SK-N-SH (cell line): Measurements from ENCODE around the gene ZDHHC5. TPM values are rescaled to one million over a fixed set of nuclear protein-coding genes. Genes with fewer than 3 reads are reported as not detected.

Experiments
- CTCF ChIA-PET: fragments of 300-600, 350-600 bp; formaldehyde crosslinking; extraction: SDS; loops from one replicate; lab custom pipeline; 2021; lab: Yijun Ruan, JAX
- POLR2A ChIA-PET: fragments of 350-600 bp; sonication (Branson Sonifier 250); formaldehyde crosslinking; extraction: SDS; loops from one replicate; lab custom pipeline; 2020; ENCODE audit warnings: antibody characterized with exemption, inconsistent platforms; lab: Yijun Ruan, JAX
- DNase-seq: peaks from one replicate; pipeline ENCODE4 v3.0.0; 2012
- H2AFZ ChIP-seq: fragments of 200-600 bp; sonication (generic); 2 replicates; pipeline ENCODE4 v1.8.1; 2016; ENCODE audit warnings: antibody characterized with exemption, mild to moderate bottlenecking, low read depth
- H3F3A ChIP-seq: fragments of 200-600 bp; sonication (generic); replicated peaks from 2 replicates; pipeline ENCODE3; 2016; ENCODE audit warnings: antibody characterized with exemption, mild to moderate bottlenecking; ENCODE audit not compliant: insufficient read depth
- H3K27ac ChIP-seq, 2 experiments: fragments of 200-500 bp in 1 of 2; fragments of 200-600 bp in 1 of 2; sonication (Bioruptor generic) in 1 of 2; sonication (generic), shearing (Covaris generic) in 1 of 2; 2 replicates each; pipeline versions ENCODE4 v1.5.1 to v1.6.1; 2014 to 2016; ENCODE audit warnings: low read depth in 2 of 2, inconsistent platforms in 1 of 2, low read length in 1 of 2, mild to moderate bottlenecking in 1 of 2, mixed read lengths in 1 of 2
- H3K27me3 ChIP-seq: fragments of 200-600 bp; sonication (generic), shearing (Covaris generic); 2 replicates; pipeline ENCODE4 v1.6.1; 2016; ENCODE audit warnings: mixed run types; ENCODE audit not compliant: insufficient read depth
- H3K36me3 ChIP-seq, 2 experiments: fragments of 200-500 bp in 1 of 2; fragments of 200-600 bp in 1 of 2; sonication (Bioruptor generic) in 1 of 2; sonication (generic) in 1 of 2; replicated peaks in 1 of 2; 2 replicates each; pipeline versions ENCODE3 to v1.5.1; 2014 to 2016; ENCODE audit warnings: low read length in 1 of 2, mild to moderate bottlenecking in 1 of 2; ENCODE audit not compliant: insufficient read depth in 2 of 2, control insufficient read depth in 1 of 2
- H3K4me1 ChIP-seq, 2 experiments: fragments of 200-500 bp in 1 of 2; fragments of 200-600 bp in 1 of 2; sonication (Bioruptor generic) in 1 of 2; sonication (generic), shearing (Covaris generic) in 1 of 2; 2 replicates each; pipeline versions ENCODE4 v1.5.1 to v1.6.1; 2014 to 2016; ENCODE audit warnings: low read depth in 1 of 2, low read length in 1 of 2, mixed run types in 1 of 2; ENCODE audit not compliant: insufficient read depth in 2 of 2, control insufficient read depth in 1 of 2
- H3K4me2 ChIP-seq: fragments of 200-600 bp; sonication (generic), shearing (Covaris generic); 2 replicates; pipeline ENCODE4 v1.6.1; 2017; ENCODE audit warnings: mixed run types
- H3K4me3 ChIP-seq, 2 experiments: fragments of 200-500 bp in 1 of 2; fragments of 200-600 bp in 1 of 2; sonication (Bioruptor generic) in 1 of 2; sonication (generic), shearing (Covaris generic) in 1 of 2; 2 replicates each; pipeline versions ENCODE4 v1.5.1 to v1.8.1; 2014 to 2016; ENCODE audit warnings: low read depth in 2 of 2, inconsistent platforms in 1 of 2, low read length in 1 of 2, mild to moderate bottlenecking in 1 of 2, mixed read lengths in 1 of 2, moderate library complexity in 1 of 2
- H3K79me2 ChIP-seq: fragments of 200-600 bp; sonication (generic); 2 replicates; pipeline ENCODE4 v1.8.1; 2017; ENCODE audit warnings: mild to moderate bottlenecking; ENCODE audit not compliant: insufficient read depth
- H3K9ac ChIP-seq: fragments of 200-600 bp; sonication (generic); 2 replicates; pipeline ENCODE4 v1.6.1; 2017; ENCODE audit warnings: mixed run types
- H3K9me2 ChIP-seq: fragments of 200-600 bp; sonication (generic); 2 replicates; pipeline ENCODE4 v1.6.1; 2017; ENCODE audit warnings: mixed run types
- H3K9me3 ChIP-seq: fragments of 200-600 bp; sonication (generic); 2 replicates; pipeline ENCODE4 v1.6.1; 2017; ENCODE audit warnings: mixed run types, mild to moderate bottlenecking, moderate library complexity
- H4K20me1 ChIP-seq: fragments of 200-600 bp; sonication (generic); 2 replicates; pipeline ENCODE4 v1.6.1; 2017; ENCODE audit warnings: mild to moderate bottlenecking, mixed run types; ENCODE audit not compliant: insufficient read depth
- CHD2 ChIP-seq: fragments of 150-350 bp; IDR thresholded peaks from 2 replicates; pipeline ENCODE4 v1.6.1; 2018; ENCODE audit warnings: low read length; ENCODE audit not compliant: partially characterized antibody
- EZH2phosphoT487 ChIP-seq: fragments of 200-600 bp; sonication (generic); IDR thresholded peaks from 2 replicates; pipeline ENCODE4 v1.6.1; 2017; ENCODE audit warnings: low read depth, mixed run types, mild to moderate bottlenecking, antibody characterized with exemption, moderate library complexity, borderline replicate concordance
- FOSL2 ChIP-seq: IDR thresholded peaks from 2 replicates; pipeline ENCODE4 v1.4.0; 2012; ENCODE audit warnings: low read depth, mild to moderate bottlenecking, moderate library complexity, borderline replicate concordance
- FOXM1 ChIP-seq: IDR thresholded peaks from 2 replicates; pipeline ENCODE4 v1.4.0; 2012; ENCODE audit warnings: low read depth, mild to moderate bottlenecking
- JUND ChIP-seq: IDR thresholded peaks from 2 replicates; pipeline ENCODE4 v1.4.0; 2012
- MXI1 ChIP-seq: IDR thresholded peaks from 2 replicates; pipeline ENCODE4 v1.6.1; 2012; ENCODE audit warnings: mild to moderate bottlenecking, low read depth, low read length, improper control_type of control experiment
- NRF1 ChIP-seq: IDR thresholded peaks from 2 replicates; pipeline ENCODE4 v1.6.1; 2012; ENCODE audit warnings: low read depth, mild to moderate bottlenecking, low read length
- RAD21 ChIP-seq: IDR thresholded peaks from 2 replicates; pipeline ENCODE4 v1.6.1; 2012; ENCODE audit warnings: mild to moderate bottlenecking, low read length
- RCOR1 ChIP-seq: fragments of 150-350 bp; IDR thresholded peaks from 2 replicates; pipeline ENCODE4 v1.6.1; 2017; ENCODE audit warnings: antibody characterized with exemption, low read length
- SMC3 ChIP-seq: IDR thresholded peaks from 2 replicates; pipeline ENCODE4 v1.6.1; 2012; ENCODE audit warnings: low read depth, low read length, improper control_type of control experiment
- TAF1 ChIP-seq: IDR thresholded peaks from 2 replicates; pipeline ENCODE4 v1.6.1; 2012; ENCODE audit warnings: low read depth, mild to moderate bottlenecking, low read length, moderate library complexity, borderline replicate concordance
- TCF12 ChIP-seq: IDR thresholded peaks from 2 replicates; pipeline ENCODE4 v1.4.0; 2012
- YY1 ChIP-seq: IDR thresholded peaks from 2 replicates; pipeline ENCODE4 v1.4.0; 2012; ENCODE audit warnings: low read depth, mild to moderate bottlenecking
- WGBS: methylation state at CpG from one replicate; pipeline ENCODE4 v1.1.6; 2017; ENCODE audit warnings: low lambda C conversion rate; 5-methylcytosine and 5-hydroxymethylcytosine counted together
- polyA plus RNA-seq, 3 experiments: library from polyadenylated mRNA; depleted of rRNA; stranded (reverse); fragments of >200 nt; gene quantifications; 2 replicates each; pipeline ENCODE4 v1.2.3, GENCODE V29; 2012
- TF ChIP-seq, protein P1 (sequence below): fragments of 200-600 bp; sonication (generic); IDR thresholded peaks from 2 replicates; pipeline ENCODE4 v1.6.1; 2017; ENCODE audit warnings: antibody characterized with exemption, mild to moderate bottlenecking, moderate library complexity
- TF ChIP-seq, protein P2 (sequence below): fragments of 150-350 bp; IDR thresholded peaks from 2 replicates; pipeline ENCODE4 v1.6.1; 2016; ENCODE audit warnings: mild to moderate bottlenecking, low read depth, low read length
- TF ChIP-seq, protein P3 (sequence below): IDR thresholded peaks from 2 replicates; pipeline ENCODE4 v1.4.0; 2012; ENCODE audit warnings: low read depth
- TF ChIP-seq, protein P4 (sequence below): IDR thresholded peaks from 2 replicates; pipeline ENCODE4 v1.4.0; 2012; ENCODE audit warnings: low read depth, borderline replicate concordance

Gene ZDHHC5
- polyA plus RNA-seq, 1 of the 3 experiments (the other 2 are of a cell fraction) = 46.6 TPM

DNA sequence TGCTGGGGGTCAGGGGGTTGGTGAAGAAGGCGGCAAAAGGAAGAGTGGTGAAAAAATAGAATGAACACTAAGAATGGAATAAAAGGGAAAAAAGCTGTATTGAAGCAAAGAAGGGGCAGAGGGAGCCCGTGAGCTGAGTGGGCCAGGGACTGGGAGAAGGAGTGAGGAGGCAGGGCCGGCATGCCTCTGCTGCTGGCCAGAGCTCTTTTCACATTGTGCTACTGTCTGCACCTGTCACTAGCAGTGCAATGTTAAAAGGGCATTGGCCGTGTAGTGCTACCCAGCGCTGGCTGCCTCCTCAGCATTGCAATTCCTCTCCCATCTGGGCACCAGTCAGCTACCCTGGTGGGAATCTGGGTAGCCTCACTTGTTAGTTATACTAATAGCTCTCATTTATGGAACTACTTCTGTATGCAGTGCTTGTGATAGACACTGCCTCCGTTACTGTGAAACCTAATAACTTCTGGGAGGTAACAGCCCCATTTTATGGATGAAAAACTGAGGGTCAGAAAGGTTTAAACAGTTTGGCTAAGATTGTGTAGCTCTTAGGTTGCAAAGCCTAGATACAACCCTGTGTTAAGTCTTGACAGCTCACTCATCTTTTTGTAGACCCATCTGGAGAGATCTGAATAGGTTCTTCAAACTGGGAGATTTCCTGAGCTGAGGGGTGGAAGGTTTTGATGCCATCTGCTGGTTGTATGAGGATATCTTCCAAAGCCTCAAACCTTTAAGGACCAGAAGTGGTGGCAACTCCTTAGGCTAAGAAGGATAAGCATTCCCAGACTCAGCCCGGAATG, 26.7 kb upstream of the ZDHHC5 start:
- Histone ChIP-seq H3K4me3 (peak overlapping the region in 1 of 2 experiments; percentile 99; a peak in 1 of 4 replicates), H3K9me2 (no peaks in the 10 kb centered on the region), H3K27me3 (no peaks in the 10 kb centered on the region), H3K79me2 (peaks cover 52% of the 10 kb centered on the region), H3K9me3 (no peaks in the 10 kb centered on the region), H2AFZ (no peak overlapping the region), H3K9ac (no peak overlapping the region), H3K4me2 (peak overlapping the region; percentile 99), H3K4me1 (peaks cover 14 to 23% of the 10 kb centered on the region in 2 experiments; a peak in 3 of 4 replicates), H3F3A (peaks cover 13% of the 10 kb centered on the region), H3K27ac (no peak overlapping the region), H4K20me1 (peaks cover 45% of the 10 kb centered on the region), H3K36me3 (peaks cover 0 to 3% of the 10 kb centered on the region in 2 experiments)
- TF ChIP-seq NRF1 (no peak), RAD21 (peak; percentile 66), JUND (no peak), FOXM1 (no peak), TCF12 (no peak), CHD2 (no peak), RCOR1 (no peak), YY1 (no peak), SMC3 (peak; percentile 66)
- TF ChIP-seq, protein P1, sequence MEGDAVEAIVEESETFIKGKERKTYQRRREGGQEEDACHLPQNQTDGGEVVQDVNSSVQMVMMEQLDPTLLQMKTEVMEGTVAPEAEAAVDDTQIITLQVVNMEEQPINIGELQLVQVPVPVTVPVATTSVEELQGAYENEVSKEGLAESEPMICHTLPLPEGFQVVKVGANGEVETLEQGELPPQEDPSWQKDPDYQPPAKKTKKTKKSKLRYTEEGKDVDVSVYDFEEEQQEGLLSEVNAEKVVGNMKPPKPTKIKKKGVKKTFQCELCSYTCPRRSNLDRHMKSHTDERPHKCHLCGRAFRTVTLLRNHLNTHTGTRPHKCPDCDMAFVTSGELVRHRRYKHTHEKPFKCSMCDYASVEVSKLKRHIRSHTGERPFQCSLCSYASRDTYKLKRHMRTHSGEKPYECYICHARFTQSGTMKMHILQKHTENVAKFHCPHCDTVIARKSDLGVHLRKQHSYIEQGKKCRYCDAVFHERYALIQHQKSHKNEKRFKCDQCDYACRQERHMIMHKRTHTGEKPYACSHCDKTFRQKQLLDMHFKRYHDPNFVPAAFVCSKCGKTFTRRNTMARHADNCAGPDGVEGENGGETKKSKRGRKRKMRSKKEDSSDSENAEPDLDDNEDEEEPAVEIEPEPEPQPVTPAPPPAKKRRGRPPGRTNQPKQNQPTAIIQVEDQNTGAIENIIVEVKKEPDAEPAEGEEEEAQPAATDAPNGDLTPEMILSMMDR = peak; percentile 61
- ChIA-PET CTCF (interaction anchor here (0.6 to 17.7 kb wide), 16 partner anchors 8 to 486 kb away, joined by 3 to 326 read pairs (median 7); partner anchors contain the start of genes SERPING1, UBE2L6 and YPEL4), POLR2A (interaction anchor here (0.8 to 3.0 kb wide), 2 partner anchors 70 to 73 kb away, joined by 3 to 24 read pairs; partner anchors contain the start of gene UBE2L6)
- 84% methylated on average over 7 of the region's 7 CpGs for WGBS
- peak; percentile 54 for DNase-seq

DNA sequence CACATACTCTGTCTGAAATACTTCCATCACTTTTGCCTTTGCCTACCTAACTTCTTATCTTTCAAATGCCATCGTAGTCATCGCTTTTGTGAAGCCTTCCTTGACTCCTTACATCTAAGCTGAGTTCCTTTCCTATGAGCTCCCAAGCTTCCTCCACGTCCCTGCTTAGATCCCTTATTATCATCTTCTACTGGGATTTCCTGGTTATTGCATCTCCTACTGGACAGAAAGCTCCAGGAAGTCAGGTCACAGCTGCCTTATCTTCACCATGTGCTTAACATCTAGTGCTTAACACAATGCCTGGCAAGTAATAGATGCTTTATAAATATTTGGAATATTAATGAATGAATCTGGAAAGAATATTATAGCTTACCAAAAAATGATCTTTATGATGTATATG, 24.1 kb upstream of the ZDHHC5 start:
- TF ChIP-seq RCOR1 (no peak), FOXM1 (no peak), SMC3 (no peak), EZH2phosphoT487 (no peak), TAF1 (no peak), FOSL2 (no peak), MXI1 (no peak), RAD21 (no peak), TCF12 (no peak)
- TF ChIP-seq, protein P1 = no peak
- TF ChIP-seq, protein P2, sequence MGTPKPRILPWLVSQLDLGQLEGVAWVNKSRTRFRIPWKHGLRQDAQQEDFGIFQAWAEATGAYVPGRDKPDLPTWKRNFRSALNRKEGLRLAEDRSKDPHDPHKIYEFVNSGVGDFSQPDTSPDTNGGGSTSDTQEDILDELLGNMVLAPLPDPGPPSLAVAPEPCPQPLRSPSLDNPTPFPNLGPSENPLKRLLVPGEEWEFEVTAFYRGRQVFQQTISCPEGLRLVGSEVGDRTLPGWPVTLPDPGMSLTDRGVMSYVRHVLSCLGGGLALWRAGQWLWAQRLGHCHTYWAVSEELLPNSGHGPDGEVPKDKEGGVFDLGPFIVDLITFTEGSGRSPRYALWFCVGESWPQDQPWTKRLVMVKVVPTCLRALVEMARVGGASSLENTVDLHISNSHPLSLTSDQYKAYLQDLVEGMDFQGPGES = no peak
- TF ChIP-seq, protein P3, sequence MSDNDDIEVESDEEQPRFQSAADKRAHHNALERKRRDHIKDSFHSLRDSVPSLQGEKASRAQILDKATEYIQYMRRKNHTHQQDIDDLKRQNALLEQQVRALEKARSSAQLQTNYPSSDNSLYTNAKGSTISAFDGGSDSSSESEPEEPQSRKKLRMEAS = no peak
- TF ChIP-seq, protein P4, sequence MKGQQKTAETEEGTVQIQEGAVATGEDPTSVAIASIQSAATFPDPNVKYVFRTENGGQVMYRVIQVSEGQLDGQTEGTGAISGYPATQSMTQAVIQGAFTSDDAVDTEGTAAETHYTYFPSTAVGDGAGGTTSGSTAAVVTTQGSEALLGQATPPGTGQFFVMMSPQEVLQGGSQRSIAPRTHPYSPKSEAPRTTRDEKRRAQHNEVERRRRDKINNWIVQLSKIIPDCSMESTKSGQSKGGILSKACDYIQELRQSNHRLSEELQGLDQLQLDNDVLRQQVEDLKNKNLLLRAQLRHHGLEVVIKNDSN = no peak
- CTCF ChIA-PET = interaction anchor here (0.6 to 17.7 kb wide), 37 partner anchors 10 to 259 kb away, joined by 3 to 326 read pairs (median 6); partner anchors contain the start of genes CLP1, RTN4RL2 and UBE2L6
- POLR2A ChIA-PET = interaction anchor here (0.6 kb wide), 1 partner anchor 11 kb away, joined by 3 read pairs; no protein-coding TSS in a partner anchor
- no peak for DNase-seq
- peaks cover 18% of the 10 kb centered on the region for H3F3A ChIP-seq
- no peak overlapping the region for H3K9ac ChIP-seq
- H3K9me3 ChIP-seq = no peaks in the 10 kb centered on the region
- no peak overlapping the region for H2AFZ ChIP-seq
- 90% methylated on average over 3 of the region's 3 CpGs for WGBS
- no peak overlapping the region for H3K4me2 ChIP-seq
- no peak overlapping the region for H3K27ac ChIP-seq
- peaks cover 45% of the 10 kb centered on the region for H3K79me2 ChIP-seq
- no peak overlapping the region for H3K4me3 ChIP-seq
- H3K36me3 ChIP-seq = peaks cover 3 to 4% of the 10 kb centered on the region in 2 experiments
- H4K20me1 ChIP-seq = peaks cover 55% of the 10 kb centered on the region
- H3K9me2 ChIP-seq = no peaks in the 10 kb centered on the region
- H3K4me1 ChIP-seq = peaks cover 30 to 31% of the 10 kb centered on the region in 2 experiments; a peak in 3 of 4 replicates
- no peaks in the 10 kb centered on the region for H3K27me3 ChIP-seq
